ENCODE results near the gene PACRG. TPM values are rescaled to one million over a fixed set of nuclear protein-coding genes. Genes with fewer than 3 reads are reported as not detected.

The PACRG gene
- total and polyA plus RNA-seq, 2 of the 8 experiments (the other 6 are each of a cell fraction or from before 2014, with no cell fraction given): 0.44 to 0.54 TPM

DNA sequence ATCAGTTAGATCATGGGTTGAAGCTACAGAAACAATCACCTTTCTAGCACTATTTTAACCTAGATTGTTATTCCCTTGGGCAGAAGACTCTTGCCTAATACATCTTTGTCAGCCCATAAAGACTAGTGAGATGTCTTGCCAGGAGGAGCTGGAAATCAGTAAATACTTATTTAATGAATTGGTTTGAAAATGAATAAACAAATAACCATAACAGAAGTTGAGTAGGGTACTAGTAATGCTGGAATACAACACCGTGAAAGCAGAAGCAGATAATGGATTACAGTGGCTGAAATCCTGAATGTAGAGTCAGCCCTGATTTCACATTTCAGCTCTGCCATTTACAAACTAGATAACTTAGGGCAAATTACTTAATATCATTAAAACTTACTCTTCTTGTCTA, 236.1 kb downstream of the PACRG start:
- no peak overlapping the region for H2BK5ac ChIP-seq (ENCODE audit: low read depth, low read length)
- H4K5ac ChIP-seq (ENCODE audit: insufficient read length, low read depth, low read length): no peak overlapping the region
- H3K4me3 ChIP-seq (ENCODE audit: extremely low read depth in 1 of 4, insufficient read depth in 2 of 4, low read depth in 3 of 4, low read length in 4 of 4): no peak overlapping the region
- no peaks in the 10 kb centered on the region for H3K79me1 ChIP-seq (ENCODE audit: low read depth, low read length)
- no peak overlapping the region for H3K4ac ChIP-seq (replicated peaks; ENCODE audit: insufficient read length, low read depth, low read length)
- FAIRE-seq (no peak), DNase-seq (ENCODE audit: low read depth in 1 of 2, low spot score in 2 of 2) (no peak)
- H3K27ac ChIP-seq (ENCODE audit: low read depth, low read length): no peak overlapping the region
- H4K8ac ChIP-seq (ENCODE audit: extremely low read depth, insufficient read depth, low read length): no peak overlapping the region
- H3K79me2 ChIP-seq (ENCODE audit: control insufficient read depth in 1 of 2, insufficient read depth in 2 of 2, low read length in 2 of 2): no peaks in the 10 kb centered on the region
- WGBS, 2 experiments (ENCODE audit: extremely low coverage in 1 of 2, insufficient coverage in 1 of 2, insufficient read length in 1 of 2, insufficient replicate concordance in 2 of 2, low coverage in 1 of 2, low lambda C conversion rate in 2 of 2, missing lambda C conversion rate in 1 of 2): 88% methylated on average over 1 of the region's 1 CpG; no CpG with 5 or more reads in 1 of the 2 experiments
- no peaks in the 10 kb centered on the region for H3K27me3 ChIP-seq (replicated peaks in 1 of 4; ENCODE audit: control insufficient read depth in 3 of 4, extremely low read depth in 1 of 4, insufficient read depth in 3 of 4, low read length in 3 of 4)
- CTCF ChIA-PET (ENCODE audit: partially characterized antibody): interaction anchor here (1.2 kb wide), 1 partner anchor 56 kb away, joined by 3 read pairs; no protein-coding TSS in a partner anchor
- no peak overlapping the region for H2BK12ac ChIP-seq (ENCODE audit: low read depth, low read length)
- no peaks in the 10 kb centered on the region for H3K36me3 ChIP-seq (ENCODE audit: control insufficient read depth in 2 of 4, insufficient read depth in 4 of 4, low read length in 3 of 4)
- H2AFZ ChIP-seq (ENCODE audit: low read length): no peak overlapping the region
- H4K91ac ChIP-seq (replicated peaks; ENCODE audit: insufficient read length, low read length): no peak overlapping the region
- no peak overlapping the region for H2BK15ac ChIP-seq (ENCODE audit: low read length)
- H2BK20ac ChIP-seq (ENCODE audit: low read length): no peak overlapping the region
- 0 out of 4 replicates have a peak, but pooled peaks cover 0 to 3% of the 10 kb centered on the region in 2 experiments for H3K9me3 ChIP-seq (ENCODE audit: insufficient read depth in 2 of 2, low read depth in 1 of 2, low read length in 1 of 2)
- no peaks in the 10 kb centered on the region for H3K23me2 ChIP-seq (ENCODE audit: low read depth, low read length)
- no peak overlapping the region for H3K14ac ChIP-seq (ENCODE audit: insufficient read length)
- H3K23ac ChIP-seq (ENCODE audit: insufficient read length): no peak overlapping the region
- H3K9ac ChIP-seq (replicated peaks in 1 of 4; ENCODE audit: extremely low read depth in 1 of 4, low read depth in 3 of 4, low read length in 3 of 4): no peak overlapping the region
- no peak overlapping the region for H3K56ac ChIP-seq (replicated peaks; ENCODE audit: insufficient read length, low read depth, low read length)
- POLR2A ChIA-PET (ENCODE audit: partially characterized antibody): no interaction called here
- no peaks in the 10 kb centered on the region for H3K4me1 ChIP-seq (replicated peaks in 1 of 4; ENCODE audit: control insufficient read depth in 3 of 4, insufficient read depth in 4 of 4, low read length in 3 of 4)
- H3K18ac ChIP-seq (ENCODE audit: extremely low read depth, low read length): no peak overlapping the region
- no peaks in the 10 kb centered on the region for H4K20me1 ChIP-seq (replicated peaks in 1 of 2; ENCODE audit: control insufficient read depth in 1 of 2, insufficient read depth in 2 of 2, low read length in 2 of 2)
- H2BK120ac ChIP-seq (replicated peaks; ENCODE audit: low read depth, low read length): no peak overlapping the region
- no peak overlapping the region for H3K4me2 ChIP-seq (ENCODE audit: insufficient read depth in 1 of 2, low read depth in 2 of 2, low read length in 2 of 2)
- no peak overlapping the region for H2AK5ac ChIP-seq (ENCODE audit: low read depth, low read length)
- TF ChIP-seq RBBP5 (IDR thresholded peaks at IDR 0.05; ENCODE audit: borderline replicate concordance, low read depth, low read length) (no peak), GABPA (IDR thresholded peaks at IDR 0.05; ENCODE audit: borderline replicate concordance, insufficient read depth, low read length) (no peak), CEBPB (IDR thresholded peaks at IDR 0.05; ENCODE audit: low read depth, low read length) (no peak), MAFK (IDR thresholded peaks at IDR 0.05; ENCODE audit: low read depth, low read length) (no peak), SP4 (IDR thresholded peaks at IDR 0.05; ENCODE audit: low read length) (no peak), YY1 (IDR thresholded peaks at IDR 0.05; ENCODE audit: low read depth, low read length) (no peak), TBP (IDR thresholded peaks at IDR 0.05; ENCODE audit: low read depth, low read length) (no peak), PHF8 (conservative IDR thresholded peaks at IDR 0.05; ENCODE audit: low read depth, low read length) (no peak), POLR2A (IDR thresholded peaks at IDR 0.05; ENCODE audit: control extremely low read depth in 1 of 2, low read depth in 2 of 2, low read length in 2 of 2) (no peak), EZH2 (IDR thresholded peaks at IDR 0.05; ENCODE audit: low read depth, low read length, severe bottlenecking) (no peak), SRF (IDR thresholded peaks at IDR 0.05; ENCODE audit: low read depth, low read length) (no peak), KDM1A (IDR thresholded peaks at IDR 0.05; ENCODE audit: borderline replicate concordance, low read length) (no peak)
- TF ChIP-seq, protein P1, sequence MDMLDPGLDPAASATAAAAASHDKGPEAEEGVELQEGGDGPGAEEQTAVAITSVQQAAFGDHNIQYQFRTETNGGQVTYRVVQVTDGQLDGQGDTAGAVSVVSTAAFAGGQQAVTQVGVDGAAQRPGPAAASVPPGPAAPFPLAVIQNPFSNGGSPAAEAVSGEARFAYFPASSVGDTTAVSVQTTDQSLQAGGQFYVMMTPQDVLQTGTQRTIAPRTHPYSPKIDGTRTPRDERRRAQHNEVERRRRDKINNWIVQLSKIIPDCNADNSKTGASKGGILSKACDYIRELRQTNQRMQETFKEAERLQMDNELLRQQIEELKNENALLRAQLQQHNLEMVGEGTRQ (IDR thresholded peaks at IDR 0.05; ENCODE audit: low read length): no peak
- TF ChIP-seq, protein P2, sequence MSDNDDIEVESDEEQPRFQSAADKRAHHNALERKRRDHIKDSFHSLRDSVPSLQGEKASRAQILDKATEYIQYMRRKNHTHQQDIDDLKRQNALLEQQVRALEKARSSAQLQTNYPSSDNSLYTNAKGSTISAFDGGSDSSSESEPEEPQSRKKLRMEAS (IDR thresholded peaks at IDR 0.05): no peak
